SK-N-DZ (cell line): ENCODE results near the gene CDK6.
"Not testable (repeated sequence)": the region's sequence is repeated elsewhere in the genome, so short reads cannot be mapped to it uniquely, and the experiment has no call there.

Experiments
- DNase-seq: peaks from one replicate; pipeline ENCODE4 v3.0.0-alpha.2; 2015; ENCODE audit warnings: low spot score

Gene CDK6

GRCh38 chr7:92762851-92763250 lies 73.5 kb downstream of the CDK6 start:
- DNase-seq = no peak

GRCh38 chr7:92761391-92762097 lies 74.8 kb downstream of the CDK6 start:
- DNase-seq = peak; percentile 49

GRCh38 chr7:92758796-92759431 lies 77.5 kb downstream of the CDK6 start:
- no peak for DNase-seq

GRCh38 chr7:92757311-92757910 lies 79.0 kb downstream of the CDK6 start:
- DNase-seq = not testable (repeated sequence)

GRCh38 chr7:92755680-92756079 lies 80.7 kb downstream of the CDK6 start:
- DNase-seq = no peak

GRCh38 chr7:92754919-92755581 lies 81.3 kb downstream of the CDK6 start:
- DNase-seq = peak; percentile 87

GRCh38 chr7:92753614-92754013 lies 82.8 kb downstream of the CDK6 start:
- DNase-seq = no peak

- DNase-seq = no peak
Measured at GRCh38 chr7:92751902-92752901, 84.2 kb downstream of the CDK6 start.

GRCh38 chr7:92750946-92751345 lies 85.4 kb downstream of the CDK6 start:
- DNase-seq = no peak

- DNase-seq = no peak
Measured at GRCh38 chr7:92750447-92750839, 85.9 kb downstream of the CDK6 start.

- DNase-seq = no peak
Measured at GRCh38 chr7:92749832-92750446, 86.4 kb downstream of the CDK6 start.

GRCh38 chr7:92749327-92749755 lies 87.0 kb downstream of the CDK6 start:
- no peak for DNase-seq

GRCh38 chr7:92748495-92748894 lies 87.9 kb downstream of the CDK6 start:
- DNase-seq = no peak

GRCh38 chr7:92747041-92747835 lies 89.1 kb downstream of the CDK6 start:
- DNase-seq = no peak

- no peak for DNase-seq
Measured at GRCh38 chr7:92745241-92745640, 91.1 kb downstream of the CDK6 start.

- DNase-seq = not testable (repeated sequence)
Measured at GRCh38 chr7:92744180-92744579, 92.2 kb downstream of the CDK6 start.

- no peak for DNase-seq
Measured at GRCh38 chr7:92742186-92742585, 94.2 kb downstream of the CDK6 start.

GRCh38 chr7:92740700-92741126 lies 95.7 kb downstream of the CDK6 start:
- no peak for DNase-seq

GRCh38 chr7:92740134-92740533 lies 96.2 kb downstream of the CDK6 start:
- DNase-seq = no peak

- no peak for DNase-seq
Measured at GRCh38 chr7:92739091-92739490, 97.3 kb downstream of the CDK6 start.
